ENCODE data around the gene PNO1.
"Not testable (repeated sequence)": the region's sequence is repeated elsewhere in the genome, so short reads cannot be mapped to it uniquely, and the experiment has no call there.

PNO1 gene

DNA sequence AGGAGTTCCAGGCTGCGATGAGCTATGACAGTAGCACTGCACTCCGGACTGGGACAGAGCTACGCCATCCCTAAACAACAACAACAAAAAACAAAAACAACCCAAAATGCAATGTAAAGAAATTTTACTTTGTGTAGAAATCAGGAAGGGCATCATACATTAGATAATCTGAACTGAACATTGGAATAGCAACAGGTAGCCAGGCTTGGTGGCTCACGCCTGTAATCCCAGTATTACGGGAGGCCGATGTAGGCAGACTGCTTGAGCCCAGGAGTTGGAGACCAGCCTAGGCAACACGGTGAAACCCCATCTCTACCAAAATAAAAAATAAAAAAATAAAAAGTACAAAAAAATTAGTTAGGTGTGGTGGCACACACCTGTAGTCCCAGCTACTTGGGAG is 2.1 kb upstream of the PNO1 start:
- in situ Hi-C loops (cut with MboI; ENCODE audit: low pct_unique_long_range_greater_than_20kb, low sequenced_read_pairs), result no loop called here
- no peak for DNase-seq

DNA sequence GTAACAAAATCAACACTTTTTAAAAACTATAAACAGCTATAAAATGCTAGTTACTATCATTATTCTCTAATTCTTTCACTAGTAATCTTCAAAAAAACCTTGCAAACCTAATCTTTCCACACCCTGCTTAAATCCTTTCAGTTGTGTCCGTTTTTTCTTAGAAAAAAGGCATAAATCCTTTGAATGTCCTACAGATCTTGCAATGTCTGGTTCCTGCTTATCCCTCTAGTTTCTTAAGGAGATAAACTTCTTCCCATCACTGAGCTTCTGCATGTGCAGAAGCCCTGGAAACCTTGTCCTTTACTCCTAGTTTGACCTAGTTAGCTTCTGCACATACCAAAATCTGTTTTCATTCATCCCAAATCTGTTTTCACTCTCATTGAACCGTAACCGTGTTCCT is 1.3 kb upstream of the PNO1 start:
- DNase-seq, result no peak
- in situ Hi-C loops (cut with MboI; ENCODE audit: low pct_unique_long_range_greater_than_20kb, low sequenced_read_pairs), result no loop called here

DNA sequence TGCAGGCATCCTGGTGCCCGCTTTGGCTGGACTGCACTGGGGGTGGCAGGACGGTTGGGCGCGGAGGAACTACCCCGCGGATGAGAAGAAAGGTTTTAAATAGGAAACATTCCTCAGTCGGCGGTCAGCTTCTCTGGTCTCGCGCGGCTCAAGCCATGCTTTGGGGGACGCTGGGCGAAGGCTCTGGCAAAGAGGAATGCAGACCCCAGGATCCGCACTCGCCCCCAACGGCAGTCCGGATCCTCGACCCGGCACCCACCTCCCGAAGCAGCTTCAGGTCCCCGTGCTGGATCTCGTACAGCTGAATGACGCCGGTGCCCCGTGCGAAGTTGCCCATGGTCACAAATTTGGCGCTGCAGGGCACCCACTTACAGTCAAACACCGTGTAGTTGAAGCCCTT is 686 bp upstream of the PNO1 start:
- no peak for DNase-seq
- in situ Hi-C loops (cut with MboI; ENCODE audit: low pct_unique_long_range_greater_than_20kb, low sequenced_read_pairs), result no loop called here

DNA sequence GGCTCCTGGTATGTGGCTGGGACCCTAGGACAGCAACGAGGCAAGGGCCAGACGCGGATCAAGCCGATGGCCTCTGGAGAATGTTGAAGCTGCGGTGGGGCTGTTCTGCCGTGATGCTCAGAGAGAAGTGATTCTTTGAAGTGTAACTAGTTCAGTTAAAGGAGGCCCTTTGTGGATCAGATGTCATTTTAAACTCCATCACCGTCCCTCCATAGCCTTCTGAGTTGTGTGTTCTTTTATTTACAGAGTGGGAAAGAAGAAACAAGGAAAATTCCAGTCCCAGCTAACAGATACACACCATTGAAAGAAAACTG is 403 bp downstream of the PNO1 start:
- DNase-seq, result no peak
- in situ Hi-C loops (cut with MboI; ENCODE audit: low pct_unique_long_range_greater_than_20kb, low sequenced_read_pairs), result no loop called here

DNA sequence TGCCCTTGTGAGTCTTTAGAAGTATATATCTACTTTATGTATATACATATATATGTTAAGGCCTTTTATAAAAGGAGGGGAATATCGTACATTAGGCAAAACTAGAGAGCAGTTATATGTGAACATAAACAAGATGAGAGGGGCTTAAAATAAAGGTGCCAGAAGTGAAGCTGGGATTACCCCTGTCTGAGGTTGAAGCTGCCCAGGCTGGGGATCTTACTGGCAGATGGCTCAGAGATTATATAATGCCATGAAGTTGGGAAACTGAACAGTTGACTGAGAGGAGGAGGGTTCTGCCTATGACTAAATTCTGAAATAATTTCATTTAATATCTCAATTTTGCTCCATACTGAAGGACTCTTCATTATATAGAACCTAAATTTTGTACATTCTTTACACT is 6.0 kb downstream of the PNO1 start:
- in situ Hi-C loops (cut with MboI; ENCODE audit: low pct_unique_long_range_greater_than_20kb, low sequenced_read_pairs), result no loop called here
- no peak for DNase-seq

DNA sequence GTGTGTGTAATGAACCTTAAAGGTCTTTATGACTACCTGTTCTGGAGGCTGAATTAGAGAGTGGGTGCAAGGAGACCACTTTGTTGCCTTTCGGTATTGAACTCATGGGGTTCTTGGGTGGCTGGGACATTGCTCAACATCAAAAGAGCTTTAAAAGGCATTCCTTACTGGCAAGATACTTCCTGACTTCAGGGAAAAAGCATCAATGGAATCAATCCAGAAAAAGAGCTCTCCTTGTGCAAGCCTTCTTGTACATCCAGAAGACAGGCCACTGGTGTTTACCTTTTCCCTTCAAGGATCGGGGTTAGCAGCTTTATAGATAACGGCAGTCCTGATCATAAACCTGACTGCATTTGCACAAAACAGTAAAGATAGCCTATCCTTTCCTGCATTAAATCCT is 9.5 kb downstream of the PNO1 start:
- no peak for DNase-seq
- in situ Hi-C loops (cut with MboI; ENCODE audit: low pct_unique_long_range_greater_than_20kb, low sequenced_read_pairs), result no loop called here

DNA sequence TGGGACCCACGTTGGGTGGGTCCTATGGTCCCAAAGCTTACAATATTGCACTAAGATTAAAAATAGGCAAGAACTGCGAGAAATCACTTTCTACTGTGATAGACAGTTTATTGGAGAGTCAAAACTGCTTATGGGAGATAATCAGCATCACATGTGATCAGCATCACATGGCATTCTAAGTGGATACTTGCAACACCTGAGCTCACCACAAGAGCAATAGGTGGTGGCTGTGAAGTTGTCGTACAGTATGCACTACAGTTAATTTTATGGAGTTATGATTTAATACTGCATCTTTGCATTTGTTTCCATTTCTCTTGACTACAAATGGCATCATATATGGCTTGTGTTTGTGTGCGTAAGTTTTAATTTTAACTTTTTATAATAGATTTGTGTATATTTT is 11.6 kb downstream of the PNO1 start:
- in situ Hi-C loops (cut with MboI; ENCODE audit: low pct_unique_long_range_greater_than_20kb, low sequenced_read_pairs), result no loop called here
- no peak for DNase-seq

DNA sequence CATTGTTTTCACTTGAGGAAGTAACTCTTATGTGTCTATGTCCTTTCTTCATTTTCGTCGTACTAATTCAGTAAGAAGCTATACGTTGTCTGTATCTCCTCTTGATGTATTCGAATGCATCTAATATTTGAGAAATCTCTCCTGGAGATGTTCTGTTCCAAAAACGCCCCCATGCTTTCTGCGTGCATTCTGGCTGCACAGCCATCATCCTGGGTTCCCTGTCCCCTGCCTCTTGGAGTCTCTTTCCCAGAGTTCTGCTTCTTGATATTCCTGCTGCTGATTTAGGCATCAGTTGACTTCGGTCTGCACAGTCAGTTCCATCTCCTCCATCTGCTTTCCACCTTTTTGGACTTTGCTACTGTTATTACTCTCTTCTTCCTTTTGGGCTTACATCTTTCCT is 13.5 kb downstream of the PNO1 start:
- DNase-seq, result no peak
- in situ Hi-C loops (cut with MboI; ENCODE audit: low pct_unique_long_range_greater_than_20kb, low sequenced_read_pairs), result no loop called here

DNA sequence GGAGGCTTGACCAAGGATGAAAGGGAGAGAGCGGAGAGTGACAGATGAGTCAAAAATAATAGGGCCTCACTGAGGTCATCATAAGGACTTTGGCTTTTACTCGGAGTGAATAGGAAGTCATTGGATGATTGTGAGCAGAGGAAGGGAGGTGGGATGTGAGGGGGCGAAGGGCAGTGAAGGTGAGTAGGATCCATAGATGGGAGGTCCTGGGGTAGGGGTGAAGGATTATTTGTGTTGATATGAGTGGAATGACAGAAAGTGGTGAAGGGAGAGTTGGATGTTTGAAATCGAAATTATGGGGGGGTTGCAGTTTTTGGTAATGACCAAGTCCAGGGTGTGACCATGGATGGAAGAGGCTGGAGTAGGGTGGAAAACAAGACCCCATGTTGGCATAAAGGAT is 14.0 kb downstream of the PNO1 start:
- in situ Hi-C loops (cut with MboI; ENCODE audit: low pct_unique_long_range_greater_than_20kb, low sequenced_read_pairs), result no loop called here
- DNase-seq, result no peak

DNA sequence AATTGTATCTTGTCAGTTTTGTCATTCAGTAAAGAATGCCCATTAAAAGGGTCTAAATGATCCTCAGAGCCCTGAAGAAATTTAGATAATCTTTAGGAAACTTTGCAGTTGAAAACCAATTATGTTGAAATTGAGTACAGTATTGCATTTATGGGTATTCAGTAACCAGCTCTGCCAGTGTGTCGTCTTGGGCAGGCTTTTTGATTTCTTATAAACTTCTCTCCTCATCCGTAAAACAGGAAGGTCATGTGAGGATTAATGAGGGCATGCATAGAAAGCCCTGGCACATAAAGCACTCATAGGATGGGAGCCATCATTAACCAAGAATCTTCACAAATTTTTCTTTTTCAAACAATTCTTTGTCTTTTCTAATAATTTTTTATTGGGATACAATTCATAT is 14.8 kb downstream of the PNO1 start:
- DNase-seq, result no peak
- in situ Hi-C loops (cut with MboI; ENCODE audit: low pct_unique_long_range_greater_than_20kb, low sequenced_read_pairs), result no loop called here

DNA sequence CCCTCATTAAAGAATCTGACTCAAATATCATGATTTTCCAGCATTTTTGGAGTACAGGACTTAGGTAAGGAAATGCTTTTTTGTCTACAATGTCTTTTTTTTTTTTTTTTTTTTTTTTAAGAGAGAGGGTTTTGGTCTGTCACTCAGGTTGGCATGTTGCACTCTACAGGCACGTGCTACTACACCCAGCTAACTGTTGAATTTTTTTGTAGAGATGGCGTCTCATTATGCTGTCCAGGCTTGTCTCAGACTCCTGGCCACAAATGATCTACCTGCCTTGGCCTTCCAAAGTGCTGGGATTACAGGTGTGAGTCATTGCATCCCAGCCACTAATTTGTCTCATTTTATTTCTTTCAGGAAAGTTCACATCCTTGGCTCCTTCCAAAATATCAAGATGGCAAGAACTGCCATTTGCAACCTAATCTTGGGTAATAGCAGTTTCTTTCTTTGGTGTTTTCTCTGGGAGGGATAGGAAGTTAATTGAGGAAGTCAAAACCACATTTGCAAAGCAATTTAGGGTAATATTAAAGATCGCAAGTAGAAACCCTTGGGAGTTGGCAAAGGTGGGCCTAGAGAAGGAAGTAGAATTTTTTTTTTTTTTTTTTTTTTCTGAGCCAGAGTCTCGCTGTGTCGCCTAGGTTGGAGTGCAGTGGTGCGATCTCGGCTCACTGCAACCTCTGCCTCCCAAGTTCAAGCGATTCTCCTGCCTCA is 15.5 kb downstream of the PNO1 start:
- peak; percentile 94 for DNase-seq
- in situ Hi-C loops (cut with MboI; ENCODE audit: low pct_unique_long_range_greater_than_20kb, low sequenced_read_pairs), result no loop called here

DNA sequence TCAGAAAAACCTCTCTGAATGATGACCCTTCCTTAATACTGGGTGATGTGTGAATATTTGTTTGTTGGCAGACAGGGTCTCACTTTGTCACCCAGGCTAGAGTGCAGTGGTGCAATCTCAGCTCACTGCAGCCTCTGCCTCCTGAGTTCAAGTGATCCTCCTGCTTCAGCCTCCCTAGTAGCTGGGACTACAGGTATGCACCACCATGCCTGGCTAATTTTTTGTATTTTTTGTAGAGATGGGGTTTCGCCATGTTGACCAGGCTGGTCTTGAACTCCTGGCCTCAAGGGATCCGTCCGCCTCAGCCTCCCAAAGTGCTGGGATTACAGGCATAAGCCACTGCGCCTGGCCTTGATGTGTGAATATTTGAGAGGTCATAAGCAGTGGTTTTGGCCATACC is 17.5 kb downstream of the PNO1 start:
- in situ Hi-C loops (cut with MboI; ENCODE audit: low pct_unique_long_range_greater_than_20kb, low sequenced_read_pairs); DNase-seq: not testable (repeated sequence)

DNA sequence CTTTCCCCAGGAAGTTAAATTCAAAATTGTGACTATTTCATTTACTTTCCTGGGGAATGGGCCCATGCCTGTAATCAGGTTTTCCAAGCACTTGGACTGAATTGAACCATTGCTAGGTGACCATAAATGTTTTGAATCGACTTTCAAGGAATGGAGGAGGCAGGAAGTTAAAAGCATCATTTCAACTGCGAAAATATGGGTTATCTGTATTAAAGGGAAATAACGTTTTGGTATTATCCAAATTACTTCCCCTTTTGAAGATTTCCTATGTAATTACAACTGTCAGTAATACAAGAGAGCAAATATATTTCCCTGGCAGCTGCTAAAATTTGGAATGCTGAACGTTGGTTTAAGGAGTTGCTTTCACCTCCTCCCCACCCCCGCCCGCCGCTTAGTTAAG is 19.0 kb downstream of the PNO1 start:
- in situ Hi-C loops (cut with MboI; ENCODE audit: low pct_unique_long_range_greater_than_20kb, low sequenced_read_pairs), result no loop called here
- no peak for DNase-seq

DNA sequence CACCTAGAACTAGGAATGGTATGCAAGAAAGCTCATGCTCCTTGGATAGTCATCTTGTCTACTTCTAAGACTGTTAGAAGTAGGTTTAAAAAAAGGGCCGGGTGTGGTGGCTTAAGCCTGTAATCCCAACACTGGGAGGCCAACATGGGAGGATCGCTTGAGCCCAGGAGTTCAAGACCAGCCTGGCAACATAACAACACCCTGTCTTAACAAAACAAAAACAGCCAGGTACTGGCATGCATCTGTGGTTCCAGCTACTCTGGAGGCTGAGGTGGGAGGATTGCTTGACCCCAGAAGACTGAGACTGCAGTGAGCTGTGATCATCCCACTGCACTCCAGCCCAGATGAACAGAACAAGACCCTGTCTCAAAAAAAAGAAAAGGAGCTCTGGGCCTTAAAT is 19.9 kb downstream of the PNO1 start:
- in situ Hi-C loops (cut with MboI; ENCODE audit: low pct_unique_long_range_greater_than_20kb, low sequenced_read_pairs), result no loop called here
- DNase-seq, result no peak

DNA sequence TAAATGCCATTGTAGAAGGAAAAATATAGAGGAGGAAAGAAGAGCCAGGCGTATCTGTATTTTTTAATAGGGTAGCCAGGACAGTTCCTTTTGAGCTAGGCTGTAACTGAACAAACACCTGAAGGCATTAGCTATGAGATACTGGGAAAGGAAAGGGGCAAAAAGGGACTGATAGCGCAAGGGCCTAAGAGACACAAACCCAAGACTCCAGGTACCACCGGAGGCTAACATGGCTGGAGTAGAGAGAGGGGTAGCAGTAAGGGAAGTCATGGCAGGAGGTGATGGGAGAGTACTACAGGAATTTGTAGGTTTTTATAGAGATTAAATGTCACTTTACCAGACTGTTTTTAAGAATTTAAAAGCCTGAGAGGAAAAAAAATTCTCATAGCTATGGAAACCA is 20.7 kb downstream of the PNO1 start:
- DNase-seq, result no peak
- in situ Hi-C loops (cut with MboI; ENCODE audit: low pct_unique_long_range_greater_than_20kb, low sequenced_read_pairs), result no loop called here

DNA sequence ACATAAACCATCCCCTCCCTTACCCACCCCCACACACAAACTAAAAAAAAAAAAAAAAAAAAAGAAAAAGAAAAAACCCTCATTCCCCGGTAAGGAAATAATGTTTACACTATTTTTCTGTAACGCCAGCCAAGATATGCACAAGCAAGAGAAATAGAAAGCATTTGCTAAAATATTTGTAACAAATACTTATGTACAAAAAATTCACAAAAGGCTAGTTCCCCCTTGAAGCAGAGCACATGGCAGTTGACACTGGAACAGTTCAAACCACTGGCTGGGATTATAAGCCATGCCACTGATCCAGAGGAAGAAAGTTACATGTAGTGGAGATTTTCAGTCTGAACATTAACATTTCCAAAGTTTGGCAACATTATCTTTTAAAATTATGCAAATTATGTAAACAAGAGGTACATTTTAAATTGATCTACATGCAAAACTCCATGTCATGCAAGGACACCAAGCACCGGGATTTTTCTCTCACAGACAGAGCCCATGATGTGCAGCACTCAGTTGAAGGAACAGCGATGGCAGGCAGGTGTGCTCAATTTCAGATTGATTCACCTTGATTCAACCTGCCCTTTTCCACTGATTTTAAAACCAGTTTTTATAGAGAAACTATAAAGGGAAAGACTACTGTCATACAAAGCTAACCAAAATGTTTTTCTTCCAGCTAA is 21.4 kb downstream of the PNO1 start:
- in situ Hi-C loops (cut with MboI; ENCODE audit: low pct_unique_long_range_greater_than_20kb, low sequenced_read_pairs), result no loop called here

DNA sequence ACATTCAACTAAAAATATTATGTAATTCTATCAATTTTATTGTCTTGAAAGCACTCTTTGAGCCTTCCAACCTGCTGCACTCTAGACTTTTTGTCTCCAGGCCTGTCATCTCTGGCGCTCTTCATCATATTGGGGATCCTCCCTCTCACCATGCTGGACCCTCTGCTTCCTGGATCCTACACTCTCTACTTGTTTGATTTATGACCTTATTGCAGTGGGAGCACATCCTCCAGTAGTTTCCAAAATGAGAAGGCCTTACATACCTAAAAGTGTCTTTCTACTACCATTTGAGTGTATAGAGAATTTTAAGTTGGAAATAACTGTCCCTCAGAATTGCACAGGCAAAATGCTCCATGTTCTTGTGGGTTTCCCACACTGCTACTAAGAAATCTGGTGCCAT is 25.2 kb downstream of the PNO1 start:
- DNase-seq, result no peak
- in situ Hi-C loops (cut with MboI; ENCODE audit: low pct_unique_long_range_greater_than_20kb, low sequenced_read_pairs), result no loop called here

More for the DNA sequence above, 21.4 kb downstream of the PNO1 start:
- DNase-seq, result no peak

DNA sequence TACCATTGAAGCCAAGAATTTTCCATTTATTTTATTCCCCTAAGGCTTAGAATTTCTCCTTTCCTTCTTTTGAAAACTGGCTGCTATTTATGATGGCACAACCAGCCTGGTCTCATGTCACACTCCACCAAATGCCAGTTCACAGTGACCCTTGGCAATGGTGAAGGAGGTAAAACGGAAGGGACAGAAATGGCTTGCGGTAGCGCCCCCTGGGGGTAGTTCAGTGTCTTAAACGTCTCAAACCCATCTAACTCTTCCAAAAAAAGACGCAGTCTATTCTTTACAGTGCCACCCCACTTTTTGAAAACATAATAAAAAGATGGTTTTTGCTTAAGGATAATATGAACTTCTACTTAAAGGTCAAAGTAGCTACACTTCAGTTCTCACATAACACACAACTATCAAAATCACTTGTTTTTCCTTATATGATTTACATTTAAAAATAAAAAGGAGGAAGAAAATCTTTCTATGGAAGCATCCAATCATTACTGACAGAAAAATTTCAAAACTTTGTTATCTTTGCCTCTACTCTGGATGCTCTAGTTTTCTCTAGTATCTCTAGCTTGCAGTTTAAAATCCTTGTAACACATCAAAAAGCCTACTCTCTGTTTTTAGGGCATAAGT is 28.0 kb downstream of the PNO1 start:
- DNase-seq, result peak; percentile 70
- in situ Hi-C loops (cut with MboI; ENCODE audit: low pct_unique_long_range_greater_than_20kb, low sequenced_read_pairs), result no loop called here

DNA sequence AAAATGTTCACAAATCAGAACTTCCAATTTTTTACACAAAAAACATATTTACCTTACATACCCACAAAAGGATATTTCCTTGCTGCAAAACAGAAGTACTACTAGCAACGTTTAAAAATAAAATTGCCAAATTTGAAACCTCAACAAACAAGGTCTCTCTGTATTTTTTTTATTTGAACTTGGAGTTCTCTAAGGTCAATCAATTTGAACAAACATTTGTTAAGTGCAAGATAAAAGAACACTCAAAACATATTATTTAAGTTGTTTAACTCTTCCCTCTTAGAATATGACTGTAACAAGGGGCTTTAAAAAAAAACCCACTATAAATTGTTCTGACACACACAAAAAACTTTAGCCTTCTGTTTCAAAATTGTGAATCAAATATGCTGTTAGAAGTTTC is 29.6 kb downstream of the PNO1 start:
- in situ Hi-C loops (cut with MboI; ENCODE audit: low pct_unique_long_range_greater_than_20kb, low sequenced_read_pairs), result no loop called here
- DNase-seq, result no peak

DNA sequence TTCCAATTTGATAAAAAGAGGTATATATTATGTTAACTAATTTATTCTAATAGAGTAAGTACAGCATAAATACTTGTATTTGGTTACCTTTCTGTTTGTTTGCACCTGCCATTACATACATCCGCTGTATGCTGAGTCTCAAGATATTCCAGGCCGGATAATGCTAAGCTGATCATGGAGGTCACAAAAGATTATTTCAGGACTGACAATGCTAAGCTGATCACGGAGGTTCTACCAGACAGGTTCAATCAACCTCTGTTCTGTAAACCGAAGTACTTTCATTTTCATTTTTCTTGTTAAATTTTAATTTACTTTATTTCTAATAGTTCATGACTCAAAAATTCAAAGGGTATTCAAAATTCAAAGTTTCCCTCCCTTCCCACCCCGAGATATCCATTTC is 31.1 kb downstream of the PNO1 start:
- DNase-seq, result no peak
- in situ Hi-C loops (cut with MboI; ENCODE audit: low pct_unique_long_range_greater_than_20kb, low sequenced_read_pairs), result no loop called here

Data from KBM-7 (cell line).